Stomach smooth muscle (tissue), 2 donors: ENCODE measurements around the gene HDAC4.

ENCODE experiments used
- H3K27ac ChIP-seq: one replicate; pipeline ENCODE4 v1.7.0; 2013; ENCODE audit warnings: mild to moderate bottlenecking, low read length, inconsistent platforms
- H3K27me3 ChIP-seq, 2 donors: one replicate each; pipeline ENCODE4 v1.7.0; 2013; ENCODE audit warnings: low read length in 2 of 2; ENCODE audit not compliant: insufficient read depth in 2 of 2, control insufficient read depth in 1 of 2
- H3K36me3 ChIP-seq, 2 donors: one replicate each; pipeline ENCODE4 v1.7.0; 2013; ENCODE audit warnings: low read length in 2 of 2; ENCODE audit not compliant: control insufficient read depth in 2 of 2, insufficient read depth in 2 of 2
- H3K4me1 ChIP-seq: one replicate; pipeline ENCODE4 v1.7.0; 2013; ENCODE audit warnings: low read length; ENCODE audit not compliant: control insufficient read depth, insufficient read depth
- H3K4me3 ChIP-seq, 2 donors: one replicate each; pipeline ENCODE4 v1.7.0; 2013; ENCODE audit warnings: low read length in 2 of 2
- H3K9ac ChIP-seq, 2 donors: one replicate each; pipeline ENCODE4 v1.7.0; 2013; ENCODE audit warnings: low read length in 2 of 2, mild to moderate bottlenecking in 1 of 2
- H3K9me3 ChIP-seq, 2 donors: one replicate each; pipeline ENCODE4 v1.7.0; 2013; ENCODE audit warnings: low read length in 2 of 2; ENCODE audit not compliant: control insufficient read depth in 2 of 2
- donor health status: healthy.
- donor health status: Pancreatic carcinoma.

The HDAC4 gene

DNA sequence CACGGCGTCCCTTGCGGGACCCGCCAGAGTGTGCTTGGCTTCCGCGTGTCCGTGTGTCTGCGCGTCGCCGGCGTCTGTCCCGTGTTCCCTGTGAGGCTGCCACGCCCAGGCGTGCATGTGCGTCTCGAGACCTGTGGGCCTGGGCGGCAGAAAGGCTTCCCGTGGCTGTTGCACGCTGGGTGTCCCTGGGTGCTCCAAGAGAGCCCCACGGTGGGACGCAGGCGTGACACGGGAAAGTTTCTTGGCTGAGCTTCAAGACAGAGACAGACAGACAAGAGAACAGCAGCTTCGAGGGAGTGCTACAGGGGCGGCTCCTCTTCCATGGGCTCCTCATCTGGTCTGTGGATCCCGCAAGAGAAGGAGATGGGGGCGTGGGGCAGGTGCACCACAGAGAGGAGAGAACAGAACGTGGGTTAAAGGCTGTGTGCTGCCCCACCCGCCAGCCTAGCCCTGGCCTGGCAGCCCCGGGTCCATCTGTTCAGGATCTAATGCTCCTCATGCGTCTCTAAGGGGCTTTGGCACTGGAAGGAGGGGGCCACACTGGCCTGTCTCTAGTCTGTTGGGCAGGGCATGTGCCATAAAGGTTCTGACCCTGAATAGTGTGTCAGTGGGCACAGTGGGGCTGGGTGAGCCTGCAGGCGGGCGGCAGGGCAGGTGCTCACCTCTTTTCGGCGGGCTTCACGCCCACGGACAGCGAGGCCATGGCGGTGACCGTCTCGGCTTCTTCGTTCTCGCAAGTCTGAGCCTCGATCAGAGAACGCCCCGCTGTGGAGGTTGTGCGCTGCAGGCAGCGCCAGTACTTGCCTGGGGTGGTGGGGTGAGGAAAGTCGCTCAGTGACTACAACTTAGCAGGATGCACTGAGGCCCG is 347.8 kb downstream of the HDAC4 start:
- Histone ChIP-seq H3K36me3 (peaks cover 61% of the 10 kb centered on the region in 2 donors), H3K4me1 (no peaks in the 10 kb centered on the region), H3K27ac (no peak overlapping the region), H3K9me3 (peaks cover 0 to 4% of the 10 kb centered on the region in 2 donors), H3K4me3 (no peak overlapping the region), H3K27me3 (no peaks in the 10 kb centered on the region), H3K9ac (no peak overlapping the region)

DNA sequence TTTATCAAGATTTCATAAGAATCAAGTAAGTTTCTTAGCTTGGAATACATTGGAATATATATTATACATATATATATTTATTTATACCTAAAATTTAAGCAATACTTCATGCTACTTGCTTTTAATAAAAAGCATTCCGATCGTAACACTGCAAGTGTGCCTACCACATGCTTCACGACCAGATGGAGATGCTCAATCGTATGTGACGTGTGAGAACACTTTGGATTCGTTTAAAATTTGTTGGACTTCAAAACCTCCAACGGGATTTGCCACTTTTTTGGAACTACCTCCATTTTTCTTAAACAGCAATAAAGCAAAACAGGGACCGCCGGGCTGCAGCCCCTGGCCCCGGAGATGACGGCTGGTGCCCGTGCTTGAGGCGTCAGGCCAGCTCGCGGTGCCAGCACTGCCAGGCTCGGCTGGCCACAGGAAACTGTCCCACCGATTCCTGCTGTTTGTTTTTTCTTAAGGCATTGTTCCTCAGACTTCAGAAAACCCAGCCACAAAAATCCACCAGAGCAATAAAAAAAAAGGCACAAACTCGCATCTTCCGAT is 348.9 kb downstream of the HDAC4 start:
- H3K9me3 ChIP-seq, result peaks cover 0 to 4% of the 10 kb centered on the region in 2 donors
- H3K36me3 ChIP-seq, result peaks cover 55 to 56% of the 10 kb centered on the region in 2 donors
- no peak overlapping the region for H3K9ac ChIP-seq
- H3K27ac ChIP-seq, result no peak overlapping the region
- H3K4me1 ChIP-seq, result no peaks in the 10 kb centered on the region
- no peaks in the 10 kb centered on the region for H3K27me3 ChIP-seq
- no peak overlapping the region for H3K4me3 ChIP-seq

DNA sequence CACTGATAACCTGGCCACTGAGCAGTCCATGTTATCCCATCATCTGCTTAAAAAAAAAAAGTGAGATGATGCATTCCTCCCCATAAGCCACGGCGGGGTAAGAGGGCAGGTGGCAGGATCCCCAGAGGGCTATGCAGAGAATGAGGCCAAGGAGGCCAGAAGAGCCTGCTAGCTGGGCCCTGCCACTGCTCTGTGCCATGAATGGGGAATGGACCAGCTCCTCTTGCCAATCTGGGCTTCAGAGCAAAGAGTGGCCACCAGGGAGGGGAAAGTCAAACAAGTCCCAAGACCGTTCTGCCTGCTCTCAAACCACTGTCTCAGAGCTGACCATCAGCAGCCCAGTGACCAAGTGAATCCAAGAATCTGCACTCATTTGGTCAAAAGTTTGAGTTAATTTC is 350.6 kb downstream of the HDAC4 start:
- peaks cover 0 to 4% of the 10 kb centered on the region in 2 donors for H3K9me3 ChIP-seq
- H3K27me3 ChIP-seq, result no peaks in the 10 kb centered on the region
- no peak overlapping the region for H3K27ac ChIP-seq
- H3K9ac ChIP-seq, result no peak overlapping the region
- H3K4me3 ChIP-seq, result no peak overlapping the region
- H3K36me3 ChIP-seq, result peaks cover 41 to 45% of the 10 kb centered on the region in 2 donors
- no peaks in the 10 kb centered on the region for H3K4me1 ChIP-seq

DNA sequence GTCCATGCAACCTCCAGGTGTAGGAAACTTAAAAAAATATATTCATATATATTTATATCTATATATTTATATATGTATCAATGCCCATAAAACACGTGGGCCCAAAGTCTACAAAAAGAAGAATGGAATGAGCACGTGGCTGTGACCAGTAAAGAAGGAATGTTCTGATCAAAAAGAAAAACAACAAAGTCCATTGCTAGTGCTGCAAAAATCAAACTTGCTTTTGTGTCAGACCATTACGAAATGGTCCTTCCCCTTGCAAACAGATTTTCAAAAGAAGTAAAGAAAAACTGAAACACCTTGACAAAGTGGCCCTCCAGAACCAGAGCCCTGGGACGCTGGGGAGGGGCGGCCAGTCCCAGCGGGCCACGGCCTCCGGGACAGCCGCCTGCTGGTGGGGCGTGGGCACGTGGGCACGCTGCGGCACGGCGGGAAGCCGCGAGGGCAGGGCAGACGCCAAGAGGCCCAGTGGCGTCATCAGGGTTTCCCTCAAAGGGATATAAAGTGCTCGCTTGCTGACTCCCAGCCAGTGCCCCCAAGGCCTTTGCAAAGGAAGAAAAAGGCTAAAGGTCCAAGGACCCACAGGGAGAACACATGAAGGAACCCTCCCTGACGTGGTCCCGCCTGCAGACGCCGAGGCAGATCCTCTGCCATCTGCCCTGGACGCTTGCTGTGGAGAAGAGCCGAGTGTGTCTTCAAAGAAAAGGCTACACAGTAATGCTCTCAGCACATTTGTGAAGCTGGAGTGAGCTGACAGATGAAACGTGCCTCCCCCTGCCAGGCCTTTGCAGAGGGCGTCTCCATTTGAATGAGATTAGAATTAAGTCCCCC is 351.2 kb downstream of the HDAC4 start:
- H3K9me3 ChIP-seq, result peaks cover 0 to 4% of the 10 kb centered on the region in 2 donors
- H3K9ac ChIP-seq, result no peak overlapping the region
- no peaks in the 10 kb centered on the region for H3K27me3 ChIP-seq
- no peaks in the 10 kb centered on the region for H3K4me1 ChIP-seq
- H3K27ac ChIP-seq, result no peak overlapping the region
- H3K36me3 ChIP-seq, result peaks cover 38 to 42% of the 10 kb centered on the region in 2 donors
- no peak overlapping the region for H3K4me3 ChIP-seq

DNA sequence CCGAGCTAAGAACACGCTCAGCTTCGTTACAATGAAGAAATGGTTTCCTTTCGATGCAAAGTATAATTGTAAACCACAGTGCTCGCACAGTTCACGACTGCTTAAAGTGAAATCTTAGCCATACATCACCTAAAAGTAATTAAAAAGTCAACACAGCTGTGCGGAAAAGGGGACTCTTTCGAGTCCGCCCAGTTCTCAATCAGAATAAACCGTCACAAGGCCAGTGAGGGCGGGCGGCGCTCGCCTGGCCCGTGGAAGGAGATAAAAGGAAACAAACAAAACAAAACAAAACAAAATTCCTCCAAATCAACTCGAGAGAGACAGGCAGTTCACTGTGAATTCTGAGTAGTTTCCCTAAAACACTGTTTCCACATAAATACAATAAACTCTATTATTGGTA is 352.1 kb downstream of the HDAC4 start:
- Histone ChIP-seq H3K27me3 (no peaks in the 10 kb centered on the region), H3K36me3 (peaks cover 29 to 34% of the 10 kb centered on the region in 2 donors), H3K27ac (no peak overlapping the region), H3K4me1 (no peaks in the 10 kb centered on the region), H3K4me3 (no peak overlapping the region), H3K9me3 (peaks cover 0 to 4% of the 10 kb centered on the region in 2 donors), H3K9ac (no peak overlapping the region)

DNA sequence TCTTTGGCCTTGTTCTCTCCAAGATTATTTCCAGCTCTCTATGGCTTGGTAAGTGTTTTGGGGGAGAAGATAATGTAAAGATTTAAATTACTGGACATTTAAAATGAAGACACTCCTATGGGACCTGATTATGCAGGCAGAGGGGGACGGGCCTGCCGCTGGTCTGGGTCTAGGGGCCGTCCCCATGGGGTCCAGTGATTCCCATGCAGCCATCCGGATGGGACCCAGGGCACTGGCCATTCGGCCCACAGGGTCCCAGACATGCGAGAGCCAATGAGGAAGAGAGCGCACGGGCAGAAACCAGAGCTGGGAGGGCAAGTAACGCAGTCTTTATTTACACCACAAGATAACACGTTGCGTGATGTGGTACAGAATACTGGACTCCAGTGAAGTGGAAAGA is 353.0 kb downstream of the HDAC4 start:
- H3K4me3 ChIP-seq, result no peak overlapping the region
- H3K9me3 ChIP-seq, result peaks cover 0 to 4% of the 10 kb centered on the region in 2 donors
- no peaks in the 10 kb centered on the region for H3K27me3 ChIP-seq
- H3K9ac ChIP-seq, result no peak overlapping the region
- no peak overlapping the region for H3K27ac ChIP-seq
- no peaks in the 10 kb centered on the region for H3K4me1 ChIP-seq
- peaks cover 21 to 25% of the 10 kb centered on the region in 2 donors for H3K36me3 ChIP-seq

DNA sequence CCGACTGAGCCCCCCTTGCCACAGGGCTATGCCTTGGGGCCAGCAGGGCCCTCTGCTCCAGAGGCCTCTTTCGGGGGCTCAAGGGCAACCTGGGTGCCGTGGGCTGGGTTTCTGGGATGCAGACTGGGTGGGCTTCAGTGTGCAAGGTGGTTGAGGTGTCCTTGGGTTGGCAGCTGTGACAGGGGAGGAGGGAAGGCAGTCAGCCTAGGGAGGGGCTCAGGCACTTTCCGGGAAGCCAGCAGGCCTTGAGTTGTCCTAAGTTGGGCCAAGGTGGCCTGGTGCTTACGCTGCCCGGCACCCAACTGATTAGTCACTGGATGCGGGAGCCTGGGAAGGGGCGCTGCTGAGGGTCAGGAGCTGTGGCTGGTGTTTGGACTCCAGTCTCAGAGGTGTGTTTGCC is 353.4 kb downstream of the HDAC4 start:
- peaks cover 0 to 4% of the 10 kb centered on the region in 2 donors for H3K9me3 ChIP-seq
- no peak overlapping the region for H3K9ac ChIP-seq
- peaks cover 17 to 21% of the 10 kb centered on the region in 2 donors for H3K36me3 ChIP-seq
- H3K4me1 ChIP-seq, result no peaks in the 10 kb centered on the region
- no peak overlapping the region for H3K27ac ChIP-seq
- no peak overlapping the region for H3K4me3 ChIP-seq
- no peaks in the 10 kb centered on the region for H3K27me3 ChIP-seq

DNA sequence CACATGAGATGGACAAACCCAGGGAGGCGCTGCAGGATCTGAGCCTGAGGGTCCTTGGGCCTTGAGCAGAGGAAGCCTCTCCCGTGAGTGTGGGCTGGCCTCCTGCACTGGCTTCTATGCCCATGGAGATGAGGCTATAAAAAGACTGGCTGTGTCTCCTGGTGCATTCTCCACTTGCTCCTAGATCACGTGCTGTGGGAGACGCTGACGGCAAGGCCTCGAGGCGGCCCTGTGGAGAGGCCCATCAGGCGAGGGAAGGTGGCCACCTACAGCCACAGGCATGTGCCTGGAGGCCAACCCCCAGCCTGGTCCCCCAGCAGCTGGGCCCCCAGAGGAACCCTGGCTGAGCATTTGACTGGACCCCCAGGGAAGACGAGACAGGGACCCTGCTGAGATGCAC is 354.0 kb downstream of the HDAC4 start:
- no peak overlapping the region for H3K9ac ChIP-seq
- H3K36me3 ChIP-seq, result peaks cover 12 to 15% of the 10 kb centered on the region in 2 donors
- no peaks in the 10 kb centered on the region for H3K27me3 ChIP-seq
- no peak overlapping the region for H3K4me3 ChIP-seq
- H3K9me3 ChIP-seq, result peaks cover 0 to 4% of the 10 kb centered on the region in 2 donors
- H3K4me1 ChIP-seq, result no peaks in the 10 kb centered on the region
- no peak overlapping the region for H3K27ac ChIP-seq

DNA sequence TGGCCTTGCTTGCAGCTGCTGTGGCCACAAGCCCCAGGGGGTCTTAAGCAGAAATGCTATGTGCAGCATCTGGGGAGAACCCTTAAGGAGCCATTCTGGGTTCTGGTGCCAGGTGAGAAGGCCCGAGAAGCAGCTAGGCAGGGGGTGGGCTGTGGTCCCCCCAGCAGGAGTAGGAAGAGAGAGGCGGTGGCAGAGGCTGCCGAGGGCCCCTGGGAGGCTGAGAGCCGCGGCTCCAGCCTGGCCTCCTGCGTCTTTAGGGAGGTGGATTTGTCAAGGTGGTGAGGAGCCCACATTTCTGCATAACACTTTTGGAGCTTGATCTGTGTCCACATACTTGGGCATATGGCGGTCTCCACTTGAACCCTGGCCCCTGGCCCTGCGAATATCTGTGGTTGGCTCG is 356.5 kb downstream of the HDAC4 start:
- no peaks in the 10 kb centered on the region for H3K27me3 ChIP-seq
- H3K36me3 ChIP-seq, result no peaks in the 10 kb centered on the region
- no peak overlapping the region for H3K27ac ChIP-seq
- H3K9me3 ChIP-seq, result no peaks in the 10 kb centered on the region
- no peak overlapping the region for H3K9ac ChIP-seq
- no peak overlapping the region for H3K4me3 ChIP-seq
- no peaks in the 10 kb centered on the region for H3K4me1 ChIP-seq

DNA sequence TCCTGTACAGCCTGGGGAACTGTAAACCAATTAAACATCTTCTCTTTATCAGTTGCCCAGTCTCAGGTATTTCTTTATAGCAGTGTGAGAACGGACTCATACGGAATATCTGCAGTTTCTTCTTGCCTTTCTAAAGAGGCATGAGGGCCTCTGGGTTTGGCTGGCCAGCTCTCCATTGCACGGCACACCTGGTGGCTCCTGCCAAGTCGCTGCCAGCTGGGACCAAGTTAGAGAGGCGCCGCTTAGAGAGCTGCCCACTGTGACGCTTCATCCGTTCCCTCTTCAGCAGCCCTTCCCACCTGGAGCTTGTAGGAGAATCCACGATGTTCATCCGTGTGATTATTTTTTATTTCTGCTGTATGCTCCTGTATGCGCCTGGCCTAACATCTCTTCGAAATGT is 357.5 kb downstream of the HDAC4 start:
- Histone ChIP-seq H3K27me3 (no peaks in the 10 kb centered on the region), H3K4me3 (no peak overlapping the region), H3K36me3 (no peaks in the 10 kb centered on the region), H3K9ac (no peak overlapping the region), H3K4me1 (no peaks in the 10 kb centered on the region), H3K27ac (no peak overlapping the region), H3K9me3 (no peaks in the 10 kb centered on the region)
